ENCODE results near the gene MLF2.

DNA sequence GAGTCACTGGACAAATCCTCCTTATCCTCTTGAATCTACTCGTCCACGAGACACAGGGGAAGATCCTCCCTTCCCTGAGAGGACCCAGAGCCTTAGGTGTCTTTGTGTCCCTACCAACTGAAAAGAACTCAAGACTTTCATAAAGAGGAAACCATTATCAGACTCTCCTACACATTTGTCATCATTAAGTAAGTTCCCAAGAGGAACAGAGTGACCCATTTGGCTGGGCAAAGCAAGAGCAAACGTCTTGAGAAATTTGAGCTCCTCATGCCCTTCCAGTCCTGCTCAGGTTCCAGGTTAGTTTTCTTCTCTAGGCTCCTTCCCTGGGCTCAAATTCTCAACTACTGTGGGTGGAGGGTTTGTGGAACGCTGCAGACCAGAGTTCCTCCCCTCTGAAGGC lies 5.7 kb downstream of the MLF2 start:
- TF ChIP-seq POLR2AphosphoS5 (IDR thresholded peaks at IDR 0.05): no peak
- no peak for TF ChIP-seq POLR2A (IDR thresholded peaks at IDR 0.05)
- TF ChIP-seq, protein P1, sequence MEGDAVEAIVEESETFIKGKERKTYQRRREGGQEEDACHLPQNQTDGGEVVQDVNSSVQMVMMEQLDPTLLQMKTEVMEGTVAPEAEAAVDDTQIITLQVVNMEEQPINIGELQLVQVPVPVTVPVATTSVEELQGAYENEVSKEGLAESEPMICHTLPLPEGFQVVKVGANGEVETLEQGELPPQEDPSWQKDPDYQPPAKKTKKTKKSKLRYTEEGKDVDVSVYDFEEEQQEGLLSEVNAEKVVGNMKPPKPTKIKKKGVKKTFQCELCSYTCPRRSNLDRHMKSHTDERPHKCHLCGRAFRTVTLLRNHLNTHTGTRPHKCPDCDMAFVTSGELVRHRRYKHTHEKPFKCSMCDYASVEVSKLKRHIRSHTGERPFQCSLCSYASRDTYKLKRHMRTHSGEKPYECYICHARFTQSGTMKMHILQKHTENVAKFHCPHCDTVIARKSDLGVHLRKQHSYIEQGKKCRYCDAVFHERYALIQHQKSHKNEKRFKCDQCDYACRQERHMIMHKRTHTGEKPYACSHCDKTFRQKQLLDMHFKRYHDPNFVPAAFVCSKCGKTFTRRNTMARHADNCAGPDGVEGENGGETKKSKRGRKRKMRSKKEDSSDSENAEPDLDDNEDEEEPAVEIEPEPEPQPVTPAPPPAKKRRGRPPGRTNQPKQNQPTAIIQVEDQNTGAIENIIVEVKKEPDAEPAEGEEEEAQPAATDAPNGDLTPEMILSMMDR (IDR thresholded peaks at IDR 0.05): no peak

All from stomach (tissue), 4 donors.